ENCODE measurements around the gene MDFI.

Gene MDFI

GRCh38 chr6:41642960-41643898 lies 5.0 kb downstream of the MDFI start:
- H3K4me3 ChIP-seq (ENCODE audit: low read depth, low read length): no peak overlapping the region
- no peak for DNase-seq (ENCODE audit: low read depth)
- no peak for TF ChIP-seq CTCF (IDR thresholded peaks at IDR 0.05; ENCODE audit: control insufficient read depth, extremely low read depth, insufficient read depth)

GRCh38 chr6:41643899-41644269 lies 5.6 kb downstream of the MDFI start:
- TF ChIP-seq CTCF (IDR thresholded peaks at IDR 0.05; ENCODE audit: control insufficient read depth, extremely low read depth, insufficient read depth): no peak
- H3K4me3 ChIP-seq (ENCODE audit: low read depth, low read length): no peak overlapping the region
- DNase-seq (ENCODE audit: low read depth): no peak

DNA sequence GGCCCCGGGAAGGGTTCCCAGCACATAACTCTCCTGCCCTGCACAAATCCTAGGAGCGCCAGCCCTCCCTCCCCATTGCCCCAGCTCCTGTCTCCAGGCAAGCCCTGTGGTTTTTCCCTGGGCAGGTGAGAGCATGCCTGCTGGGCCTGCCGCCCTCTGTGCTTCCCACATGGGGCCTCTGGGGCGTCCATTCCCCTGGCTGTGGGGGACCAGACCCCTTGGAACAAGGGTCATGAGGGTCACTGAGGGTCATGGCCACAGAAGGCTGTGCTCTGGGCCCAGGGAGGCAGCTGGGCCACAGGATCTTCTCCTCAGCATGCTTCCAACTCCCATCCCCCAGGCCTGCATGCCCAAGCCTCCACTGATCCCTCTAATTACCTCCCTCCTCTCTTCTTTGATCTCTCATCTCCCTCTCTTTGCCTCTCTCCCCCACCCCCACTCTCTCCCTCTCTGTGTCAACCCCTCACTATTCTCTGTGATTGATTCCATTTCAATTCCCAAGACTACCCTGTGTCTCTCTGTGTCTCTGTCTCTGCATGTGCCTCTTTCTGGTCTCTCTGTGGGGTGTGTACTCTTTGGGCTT lies 6.1 kb downstream of the MDFI start:
- no peak overlapping the region for H3K4me3 ChIP-seq (ENCODE audit: low read depth, low read length)
- DNase-seq (ENCODE audit: low read depth): no peak
- no peak for TF ChIP-seq CTCF (IDR thresholded peaks at IDR 0.05; ENCODE audit: control insufficient read depth, extremely low read depth, insufficient read depth)

- H3K4me3 ChIP-seq (ENCODE audit: low read depth, low read length): no peak overlapping the region
- no peak for DNase-seq (ENCODE audit: low read depth)
- TF ChIP-seq CTCF (IDR thresholded peaks at IDR 0.05; ENCODE audit: control insufficient read depth, extremely low read depth, insufficient read depth): no peak
Observed at GRCh38 chr6:41645007-41645618, 6.8 kb downstream of the MDFI start.

DNA sequence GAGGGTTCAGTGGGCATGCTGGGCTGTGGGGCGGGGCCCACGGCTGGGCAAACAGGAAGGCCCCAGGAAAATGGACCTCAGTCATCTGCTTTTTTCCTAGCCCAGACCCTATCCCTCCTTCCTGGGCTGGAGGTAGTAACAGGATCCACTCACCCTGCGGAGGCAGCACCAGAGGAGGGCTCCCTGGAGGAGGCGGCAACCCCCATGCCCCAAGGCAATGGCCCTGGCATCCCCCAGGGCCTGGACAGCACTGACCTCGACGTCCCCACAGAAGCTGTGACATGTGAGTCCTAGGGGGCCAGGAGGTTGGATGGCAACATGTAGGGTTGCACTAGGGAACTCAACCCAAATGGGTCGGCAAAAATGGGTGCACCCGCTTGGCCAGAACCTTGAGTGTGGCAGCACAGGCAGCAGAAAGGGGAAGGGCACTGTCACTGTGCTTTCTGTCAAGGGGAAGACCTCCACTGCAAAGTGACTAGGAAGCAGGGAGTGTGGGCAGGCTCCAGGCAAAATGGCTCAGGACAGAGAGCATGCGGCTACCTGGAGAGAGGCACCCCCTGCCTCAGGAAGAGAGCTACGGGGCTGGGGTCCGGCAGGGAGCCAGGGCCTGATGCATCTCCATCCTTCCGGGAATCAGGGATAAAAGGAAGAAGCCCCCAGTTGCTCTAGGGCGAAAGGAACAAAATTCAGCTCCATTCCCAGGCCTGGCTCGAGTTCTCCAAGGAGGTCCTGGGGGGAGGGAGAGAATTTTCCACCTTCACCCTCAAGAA lies 7.9 kb downstream of the MDFI start:
- DNase-seq (ENCODE audit: low read depth): no peak
- H3K4me3 ChIP-seq (ENCODE audit: low read depth, low read length): no peak overlapping the region
- TF ChIP-seq CTCF (IDR thresholded peaks at IDR 0.05; ENCODE audit: control insufficient read depth, extremely low read depth, insufficient read depth): no peak

GRCh38 chr6:41647061-41647511 lies 8.8 kb downstream of the MDFI start:
- DNase-seq (ENCODE audit: low read depth): no peak
- no peak for TF ChIP-seq CTCF (IDR thresholded peaks at IDR 0.05; ENCODE audit: control insufficient read depth, extremely low read depth, insufficient read depth)
- no peak overlapping the region for H3K4me3 ChIP-seq (ENCODE audit: low read depth, low read length)

All from LNCaP clone FGC (cell line).